Measurements from ENCODE around the gene ERO1B.

Gene ERO1B

GRCh38 chr1:236311040-236311439 lies 29.3 kb upstream of the ERO1B start:
- DNase-seq (ENCODE audit: insufficient read length, low spot score) (no peak), FAIRE-seq (no peak)
- TF ChIP-seq POLR2A (IDR thresholded peaks at IDR 0.05; ENCODE audit: low read depth, low read length), result no peak

GRCh38 chr1:236308827-236309226 lies 27.1 kb upstream of the ERO1B start:
- DNase-seq (ENCODE audit: insufficient read length, low spot score), result no peak
- no peak for TF ChIP-seq POLR2A (IDR thresholded peaks at IDR 0.05; ENCODE audit: low read depth, low read length)
- no peak for FAIRE-seq

- TF ChIP-seq POLR2A (IDR thresholded peaks at IDR 0.05; ENCODE audit: low read depth, low read length), result no peak
- DNase-seq (ENCODE audit: insufficient read length, low spot score) (no peak), FAIRE-seq (no peak)
Measured at GRCh38 chr1:236307435-236307834, 25.7 kb upstream of the ERO1B start.

GRCh38 chr1:236304682-236305081 lies 22.9 kb upstream of the ERO1B start:
- no peak for FAIRE-seq
- TF ChIP-seq POLR2A (IDR thresholded peaks at IDR 0.05; ENCODE audit: low read depth, low read length), result no peak

GRCh38 chr1:236303675-236304074 lies 21.9 kb upstream of the ERO1B start:
- no peak for FAIRE-seq

More at GRCh38 chr1:236304682-236305081, 22.9 kb upstream of the ERO1B start:
- DNase-seq (ENCODE audit: insufficient read length, low spot score), result no peak

GRCh38 chr1:236302941-236303340 lies 21.2 kb upstream of the ERO1B start:
- FAIRE-seq, result no peak
- TF ChIP-seq POLR2A (IDR thresholded peaks at IDR 0.05; ENCODE audit: low read depth, low read length), result no peak
- no peak for DNase-seq (ENCODE audit: insufficient read length, low spot score)

More at GRCh38 chr1:236303675-236304074, 21.9 kb upstream of the ERO1B start:
- TF ChIP-seq POLR2A (IDR thresholded peaks at IDR 0.05; ENCODE audit: low read depth, low read length), result no peak
- no peak for DNase-seq (ENCODE audit: insufficient read length, low spot score)

- DNase-seq (ENCODE audit: insufficient read length, low spot score), result no peak
- TF ChIP-seq POLR2A (IDR thresholded peaks at IDR 0.05; ENCODE audit: low read depth, low read length), result no peak
- FAIRE-seq, result no peak
Measured at GRCh38 chr1:236301958-236302335, 20.2 kb upstream of the ERO1B start.

- DNase-seq (ENCODE audit: insufficient read length, low spot score) (no peak), FAIRE-seq (no peak)
- no peak for TF ChIP-seq POLR2A (IDR thresholded peaks at IDR 0.05; ENCODE audit: low read depth, low read length)
Measured at GRCh38 chr1:236301080-236301957, 19.6 kb upstream of the ERO1B start.

GRCh38 chr1:236297161-236297560 lies 15.4 kb upstream of the ERO1B start:
- FAIRE-seq (no peak), DNase-seq (ENCODE audit: insufficient read length, low spot score) (no peak)
- no peak for TF ChIP-seq POLR2A (IDR thresholded peaks at IDR 0.05; ENCODE audit: low read depth, low read length)

- no peak for FAIRE-seq
- TF ChIP-seq POLR2A (IDR thresholded peaks at IDR 0.05; ENCODE audit: low read depth, low read length), result no peak
- DNase-seq (ENCODE audit: insufficient read length, low spot score), result no peak
Measured at GRCh38 chr1:236292425-236292824, 10.7 kb upstream of the ERO1B start.

- no peak for TF ChIP-seq POLR2A (IDR thresholded peaks at IDR 0.05; ENCODE audit: low read depth, low read length)
- FAIRE-seq, result no peak
- no peak for DNase-seq (ENCODE audit: insufficient read length, low spot score)
Measured at GRCh38 chr1:236289492-236290131, 7.9 kb upstream of the ERO1B start.

- DNase-seq (ENCODE audit: insufficient read length, low spot score), result no peak
- FAIRE-seq, result no peak
- TF ChIP-seq POLR2A (IDR thresholded peaks at IDR 0.05; ENCODE audit: low read depth, low read length), result no peak
Measured at GRCh38 chr1:236288620-236288976, 6.8 kb upstream of the ERO1B start.

- FAIRE-seq, result peak; percentile 70
- TF ChIP-seq POLR2A (IDR thresholded peaks at IDR 0.05; ENCODE audit: low read depth, low read length), result peak; percentile 88
Measured at GRCh38 chr1:236287757-236288619, 6.2 kb upstream of the ERO1B start.

GRCh38 chr1:236287356-236287755 lies 5.6 kb upstream of the ERO1B start:
- DNase-seq (ENCODE audit: insufficient read length, low spot score), result no peak
- no peak for TF ChIP-seq POLR2A (IDR thresholded peaks at IDR 0.05; ENCODE audit: low read depth, low read length)
- no peak for FAIRE-seq

More at GRCh38 chr1:236287757-236288619, 6.2 kb upstream of the ERO1B start:
- DNase-seq (ENCODE audit: insufficient read length, low spot score), result peak; percentile 30
